Parathyroid adenoma (tissue), 2 donors: ENCODE results near the gene SEPTIN1.

Source experiments
- H2AFZ ChIP-seq: fragments of 300-600 bp; sonication (generic); one replicate; pipeline ENCODE4 v1.7.0; 2017; ENCODE audit warnings: antibody characterized with exemption, mild to moderate bottlenecking
- H3K27ac ChIP-seq: fragments of 300-600 bp; sonication (generic); one replicate; pipeline ENCODE4 v1.7.0; 2017
- H3K27me3 ChIP-seq: fragments of 300-600 bp; sonication (generic); one replicate; pipeline ENCODE4 v1.7.0; 2017; ENCODE audit warnings: low read length; ENCODE audit not compliant: control insufficient read depth, insufficient read depth
- H3K36me3 ChIP-seq: fragments of 300-600 bp; sonication (generic); one replicate; pipeline ENCODE4 v1.7.0; 2017; ENCODE audit warnings: low read length; ENCODE audit not compliant: control insufficient read depth, insufficient read depth
- H3K4me1 ChIP-seq: fragments of 300-600 bp; sonication (generic); one replicate; pipeline ENCODE4 v1.7.0; 2017; ENCODE audit warnings: control low read depth
- H3K4me2 ChIP-seq: fragments of 300-600 bp; sonication (generic); one replicate; pipeline ENCODE4 v1.7.0; 2017; ENCODE audit warnings: low read length
- H3K4me3 ChIP-seq: fragments of 300-600 bp; sonication (generic); one replicate; pipeline ENCODE4 v1.7.0; 2017; ENCODE audit warnings: low read depth, low read length
- H3K79me2 ChIP-seq: fragments of 300-600 bp; sonication (generic); one replicate; pipeline ENCODE4 v1.7.0; 2017; ENCODE audit warnings: control low read depth
- H3K9ac ChIP-seq: fragments of 300-600 bp; sonication (generic); one replicate; pipeline ENCODE4 v1.7.0; 2017; ENCODE audit warnings: mild to moderate bottlenecking
- H3K9me3 ChIP-seq: fragments of 300-600 bp; sonication (generic); one replicate; pipeline ENCODE4 v1.7.0; 2017; ENCODE audit warnings: low read length; ENCODE audit not compliant: control insufficient read depth
- TF ChIP-seq, protein P1 (sequence below): fragments of 300-600 bp; sonication (generic); IDR thresholded peaks from one replicate; pipeline ENCODE4 v1.7.0; 2017; ENCODE audit warnings: antibody characterized with exemption, mild to moderate bottlenecking
- donor health status: primary hyperparathyroidism.

The SEPTIN1 gene

DNA sequence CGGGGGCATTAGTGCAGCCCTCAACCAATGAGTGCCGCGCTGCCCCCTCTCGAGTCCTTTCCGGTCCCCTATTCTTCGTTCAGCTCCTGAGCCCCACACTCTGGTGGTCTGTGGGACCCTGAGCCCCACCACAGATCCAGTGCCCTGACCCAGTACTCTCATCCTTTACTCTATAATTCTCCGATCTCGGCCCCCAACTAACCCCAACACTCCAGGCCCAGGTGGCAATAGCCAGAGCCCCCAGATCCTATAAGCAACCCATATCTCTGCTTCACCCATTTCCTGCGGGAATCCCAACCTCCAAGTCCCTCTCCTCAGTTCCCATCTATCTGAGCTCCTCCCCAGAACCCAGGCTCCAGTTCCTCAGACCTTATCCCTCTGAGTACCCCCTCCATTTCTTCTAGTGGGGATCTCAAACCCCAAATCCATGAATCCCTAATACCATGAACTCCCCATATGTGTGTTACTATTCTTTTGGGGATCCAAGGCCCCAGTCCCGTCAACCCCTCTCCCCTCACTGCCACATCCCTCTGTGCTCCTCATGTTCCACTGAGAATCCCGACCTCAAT, 11.0 kb downstream of the SEPTIN1 start:
- peak overlapping the region; percentile 77 for H2AFZ ChIP-seq
- peak overlapping the region; percentile 60 for H3K4me3 ChIP-seq
- peaks cover 15% of the 10 kb centered on the region for H3K4me1 ChIP-seq
- TF ChIP-seq, protein P1, sequence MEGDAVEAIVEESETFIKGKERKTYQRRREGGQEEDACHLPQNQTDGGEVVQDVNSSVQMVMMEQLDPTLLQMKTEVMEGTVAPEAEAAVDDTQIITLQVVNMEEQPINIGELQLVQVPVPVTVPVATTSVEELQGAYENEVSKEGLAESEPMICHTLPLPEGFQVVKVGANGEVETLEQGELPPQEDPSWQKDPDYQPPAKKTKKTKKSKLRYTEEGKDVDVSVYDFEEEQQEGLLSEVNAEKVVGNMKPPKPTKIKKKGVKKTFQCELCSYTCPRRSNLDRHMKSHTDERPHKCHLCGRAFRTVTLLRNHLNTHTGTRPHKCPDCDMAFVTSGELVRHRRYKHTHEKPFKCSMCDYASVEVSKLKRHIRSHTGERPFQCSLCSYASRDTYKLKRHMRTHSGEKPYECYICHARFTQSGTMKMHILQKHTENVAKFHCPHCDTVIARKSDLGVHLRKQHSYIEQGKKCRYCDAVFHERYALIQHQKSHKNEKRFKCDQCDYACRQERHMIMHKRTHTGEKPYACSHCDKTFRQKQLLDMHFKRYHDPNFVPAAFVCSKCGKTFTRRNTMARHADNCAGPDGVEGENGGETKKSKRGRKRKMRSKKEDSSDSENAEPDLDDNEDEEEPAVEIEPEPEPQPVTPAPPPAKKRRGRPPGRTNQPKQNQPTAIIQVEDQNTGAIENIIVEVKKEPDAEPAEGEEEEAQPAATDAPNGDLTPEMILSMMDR, result no peak
- H3K27me3 ChIP-seq, result no peaks in the 10 kb centered on the region
- H3K36me3 ChIP-seq, result no peaks in the 10 kb centered on the region
- H3K9ac ChIP-seq, result peak overlapping the region; percentile 16
- H3K79me2 ChIP-seq, result peaks cover 25% of the 10 kb centered on the region
- peak overlapping the region; percentile 91 for H3K4me2 ChIP-seq
- no peaks in the 10 kb centered on the region for H3K9me3 ChIP-seq
- H3K27ac ChIP-seq, result peak overlapping the region; percentile 85

DNA sequence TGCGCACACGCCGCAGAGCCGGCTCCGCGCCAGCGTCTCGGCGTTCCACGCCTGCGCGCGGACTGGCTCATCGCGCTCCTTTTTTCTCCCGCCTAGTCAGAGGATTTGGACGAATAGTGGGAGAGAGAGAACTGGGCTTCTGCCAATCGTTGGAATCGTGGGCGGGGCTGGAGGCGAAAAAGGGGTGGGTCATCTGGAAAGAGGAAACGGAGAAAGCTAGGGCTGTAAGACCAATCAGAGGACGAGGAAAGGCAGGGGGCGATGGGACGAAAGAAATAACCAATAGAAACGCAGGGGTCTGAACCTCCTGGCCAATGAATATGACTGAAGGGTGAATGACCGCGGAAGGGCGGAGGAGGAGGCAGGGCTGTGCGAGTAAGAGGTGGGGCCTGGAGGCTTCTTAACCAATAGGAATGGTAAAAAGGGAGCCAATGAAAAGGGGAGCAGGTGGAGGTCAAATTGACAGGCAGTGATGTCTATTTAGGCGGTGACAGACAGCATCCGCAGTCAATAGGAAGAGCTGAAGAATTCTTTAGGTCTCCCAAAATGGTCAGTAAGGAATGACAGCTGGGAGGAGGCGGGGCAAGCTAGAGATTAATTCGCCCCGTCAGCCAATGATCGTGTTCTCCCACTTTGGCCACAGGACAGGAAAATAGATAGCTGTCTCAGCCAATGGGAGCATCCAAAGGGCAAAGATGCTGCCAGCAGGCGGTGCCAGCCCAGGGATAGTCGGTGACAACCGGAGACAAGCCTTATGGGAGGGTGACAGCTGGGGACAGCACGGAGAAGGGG, 11.7 kb downstream of the SEPTIN1 start, which contains the start of gene TBC1D10B:
Gene TBC1D10B (minus strand): TSS at position 39 of the 792 bp plus-strand sequence. CDS start 311 bp downstream, outside the sequence.
- Histone ChIP-seq H3K9me3 (no peaks in the 10 kb centered on the region), H3K36me3 (no peaks in the 10 kb centered on the region), H3K4me1 (peaks cover 15% of the 10 kb centered on the region), H3K27me3 (no peaks in the 10 kb centered on the region), H3K9ac (peak within 1 kb of the TSS; percentile 40), H3K4me3 (peak within 1 kb of the TSS; percentile 83), H3K79me2 (peaks cover 25% of the 10 kb centered on the region), H3K27ac (peak within 1 kb of the TSS; percentile 85), H2AFZ (peak within 1 kb of the TSS; percentile 77), H3K4me2 (peak within 1 kb of the TSS; percentile 92)
- TF ChIP-seq, protein P1, result peak; percentile 48

DNA sequence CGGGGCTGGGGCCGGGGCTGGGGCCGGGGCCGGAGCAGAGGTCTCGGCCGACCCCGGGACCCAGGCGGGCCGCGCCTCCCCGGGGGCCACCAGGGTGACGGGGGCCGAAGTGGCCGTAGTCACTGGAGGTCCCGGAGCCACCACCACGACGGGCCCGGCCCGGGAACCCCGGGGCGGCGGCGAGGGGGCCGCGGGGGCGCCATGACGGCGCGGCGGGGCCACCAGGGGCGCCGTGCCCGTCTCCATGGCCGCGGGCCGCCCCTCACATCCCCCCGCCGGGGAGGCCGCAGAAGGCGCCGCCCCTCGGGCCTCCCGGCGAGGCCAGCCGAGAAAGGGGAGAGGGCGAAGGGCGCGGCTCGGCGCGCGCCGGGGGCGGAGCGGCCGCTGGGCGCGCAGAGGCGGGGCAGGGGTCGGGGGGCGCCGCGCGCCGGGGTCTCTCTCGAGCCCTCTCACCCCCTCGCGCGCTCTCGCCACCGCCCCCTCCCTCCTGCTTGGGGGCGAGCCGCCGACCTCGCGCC, 12.4 kb downstream of the SEPTIN1 start:
- TF ChIP-seq, protein P1, result no peak
- no peaks in the 10 kb centered on the region for H3K9me3 ChIP-seq
- H2AFZ ChIP-seq, result peak overlapping the region; percentile 26
- H3K9ac ChIP-seq, result peak overlapping the region; percentile 40
- peak overlapping the region; percentile 92 for H3K4me2 ChIP-seq
- no peaks in the 10 kb centered on the region for H3K36me3 ChIP-seq
- peaks cover 15% of the 10 kb centered on the region for H3K4me1 ChIP-seq
- peaks cover 25% of the 10 kb centered on the region for H3K79me2 ChIP-seq
- no peak overlapping the region for H3K27ac ChIP-seq
- H3K4me3 ChIP-seq, result peak overlapping the region; percentile 83
- no peaks in the 10 kb centered on the region for H3K27me3 ChIP-seq

DNA sequence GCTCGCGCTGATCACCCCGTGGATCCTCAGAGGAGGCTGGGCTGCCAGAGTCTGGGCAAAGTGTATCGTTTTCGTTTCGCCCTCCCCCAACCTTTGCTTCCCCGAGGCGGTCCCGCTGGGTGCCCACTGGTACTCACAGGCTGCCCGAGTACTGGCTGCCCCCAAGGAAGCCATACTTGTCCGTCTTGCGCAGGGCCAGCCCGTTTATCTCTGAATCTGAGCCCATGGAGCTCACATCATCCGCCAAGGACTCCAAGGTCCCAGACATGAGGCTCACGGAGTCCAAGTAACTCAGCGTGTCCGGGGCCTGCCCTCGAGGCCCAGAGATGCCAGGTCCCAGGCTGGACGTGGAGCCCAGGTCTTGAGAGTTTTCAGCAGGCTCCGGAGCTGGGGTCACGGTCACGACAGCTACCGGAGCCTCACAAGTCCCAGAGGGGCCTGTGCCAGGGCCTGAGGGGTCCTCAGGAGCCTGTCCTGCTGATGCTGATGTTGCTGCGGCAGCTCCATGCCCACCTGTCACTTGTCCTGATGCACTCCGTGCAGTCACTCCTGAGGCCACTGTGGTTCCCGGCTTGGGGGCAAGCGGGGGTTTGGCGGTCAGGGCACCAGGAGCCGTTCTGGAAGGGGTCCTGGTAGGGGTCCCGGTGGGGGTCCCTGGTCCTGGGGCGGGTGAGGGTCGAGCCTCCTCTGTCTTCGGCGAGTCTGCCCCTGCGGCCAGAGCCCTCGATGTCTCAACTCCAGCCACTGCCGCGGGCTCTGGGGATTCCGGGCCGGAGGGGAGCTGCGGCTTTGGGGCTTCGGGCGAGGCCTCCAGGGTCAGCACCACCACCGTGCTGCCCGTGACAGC, 13.0 kb downstream of the SEPTIN1 start:
- TF ChIP-seq, protein P1, result no peak
- peaks cover 30% of the 10 kb centered on the region for H3K79me2 ChIP-seq
- no peaks in the 10 kb centered on the region for H3K27me3 ChIP-seq
- no peaks in the 10 kb centered on the region for H3K9me3 ChIP-seq
- no peaks in the 10 kb centered on the region for H3K36me3 ChIP-seq
- H3K27ac ChIP-seq, result peak overlapping the region; percentile 12
- H2AFZ ChIP-seq, result peak overlapping the region; percentile 26
- H3K4me1 ChIP-seq, result peaks cover 15% of the 10 kb centered on the region
- H3K4me3 ChIP-seq, result peak overlapping the region; percentile 83
- peak overlapping the region; percentile 40 for H3K9ac ChIP-seq
- H3K4me2 ChIP-seq, result peak overlapping the region; percentile 92
